Astrocyte of the spinal cord (primary cell): ENCODE data around the gene TTLL5.

Experiments used
- DNase-seq: peaks from one replicate; pipeline ENCODE4 v3.0.0; 2011; ENCODE audit warnings: low read depth, low spot score
- H3K4me3 ChIP-seq: 2 replicates; pipeline ENCODE4 v1.5.1; 2011; ENCODE audit warnings: low read depth, mild to moderate bottlenecking, low read length, moderate library complexity
- CTCF ChIP-seq: IDR thresholded peaks from 2 replicates; pipeline ENCODE4 v1.5.1; 2012; ENCODE audit warnings: low read depth, mild to moderate bottlenecking, low read length, inconsistent platforms
- in situ Hi-C: cut with HindIII; loops from 2 replicates; pipeline ENCODE4 v1.10.0; 2017; ENCODE audit warnings: low sequenced_read_pairs

TTLL5 gene

GRCh38 chr14:75714991-75715390 lies 53.9 kb downstream of the TTLL5 start:
- in situ Hi-C loops, result loop anchor here (25.0 kb wide), 1 partner anchor 122 kb away; no protein-coding TSS in a partner anchor
- TF ChIP-seq CTCF, result no peak
- DNase-seq, result peak; percentile 24
- H3K4me3 ChIP-seq, result no peak overlapping the region

GRCh38 chr14:75715926-75716780 lies 55.1 kb downstream of the TTLL5 start:
- in situ Hi-C loops, result loop anchor here (25.0 kb wide), 1 partner anchor 121 kb away; no protein-coding TSS in a partner anchor
- H3K4me3 ChIP-seq, result no peak overlapping the region
- peak; percentile 76 for DNase-seq
- TF ChIP-seq CTCF, result no peak

- no peak for DNase-seq
- in situ Hi-C loops, result loop anchor here (25.0 kb wide), 1 partner anchor 120 kb away; no protein-coding TSS in a partner anchor
- no peak for TF ChIP-seq CTCF
- H3K4me3 ChIP-seq, result no peak overlapping the region
Measured at GRCh38 chr14:75717729-75718128, 56.7 kb downstream of the TTLL5 start.

- in situ Hi-C loops, result loop anchor here (25.0 kb wide), 1 partner anchor 119 kb away; no protein-coding TSS in a partner anchor
- no peak for DNase-seq
- TF ChIP-seq CTCF, result no peak
- H3K4me3 ChIP-seq, result no peak overlapping the region
Measured at GRCh38 chr14:75718199-75718598, 57.2 kb downstream of the TTLL5 start.

- in situ Hi-C loops, result loop anchor here (25.0 kb wide), 1 partner anchor 117 kb away; no protein-coding TSS in a partner anchor
- TF ChIP-seq CTCF, result no peak
- no peak overlapping the region for H3K4me3 ChIP-seq
- no peak for DNase-seq
Measured at GRCh38 chr14:75720116-75720515, 59.1 kb downstream of the TTLL5 start.

GRCh38 chr14:75720842-75721498 lies 59.9 kb downstream of the TTLL5 start:
- no peak for TF ChIP-seq CTCF
- DNase-seq, result peak; percentile 67
- no peak overlapping the region for H3K4me3 ChIP-seq
- in situ Hi-C loops, result loop anchor here (25.0 kb wide), 1 partner anchor 116 kb away; no protein-coding TSS in a partner anchor
